ENCODE data around the gene EXOSC3.

EXOSC3 gene

GRCh38 chr9:37740631-37741328 is 44.1 kb downstream of the EXOSC3 start:
- no peak for TF ChIP-seq TAF1 (IDR thresholded peaks at IDR 0.05; ENCODE audit: borderline replicate concordance, insufficient read depth, low read length)
- TF ChIP-seq FOXP2 (optimal IDR thresholded peaks at IDR 0.05; ENCODE audit: borderline replicate concordance, extremely low read depth, extremely low read length, insufficient read depth): no peak
- TF ChIP-seq POLR2AphosphoS5 (IDR thresholded peaks at IDR 0.05; ENCODE audit: low read depth, low read length): no peak
- TF ChIP-seq REST (IDR thresholded peaks at IDR 0.05; ENCODE audit: insufficient read depth in 1 of 2, low read depth in 2 of 2, low read length in 2 of 2): no peak
- TF ChIP-seq SIN3A (IDR thresholded peaks at IDR 0.05; ENCODE audit: borderline replicate concordance, insufficient read depth, low read length): no peak

GRCh38 chr9:37740128-37740527 is 44.7 kb downstream of the EXOSC3 start:
- TF ChIP-seq FOXP2 (optimal IDR thresholded peaks at IDR 0.05; ENCODE audit: borderline replicate concordance, extremely low read depth, extremely low read length, insufficient read depth): no peak
- no peak for TF ChIP-seq POLR2AphosphoS5 (IDR thresholded peaks at IDR 0.05; ENCODE audit: low read depth, low read length)
- TF ChIP-seq REST (IDR thresholded peaks at IDR 0.05; ENCODE audit: insufficient read depth in 1 of 2, low read depth in 2 of 2, low read length in 2 of 2): no peak
- TF ChIP-seq TAF1 (IDR thresholded peaks at IDR 0.05; ENCODE audit: borderline replicate concordance, insufficient read depth, low read length): no peak
- TF ChIP-seq SIN3A (IDR thresholded peaks at IDR 0.05; ENCODE audit: borderline replicate concordance, insufficient read depth, low read length): no peak

- TF ChIP-seq TAF1 (IDR thresholded peaks at IDR 0.05; ENCODE audit: borderline replicate concordance, insufficient read depth, low read length) (no peak), REST (IDR thresholded peaks at IDR 0.05; ENCODE audit: insufficient read depth in 1 of 2, low read depth in 2 of 2, low read length in 2 of 2) (no peak), POLR2AphosphoS5 (IDR thresholded peaks at IDR 0.05; ENCODE audit: low read depth, low read length) (no peak), FOXP2 (optimal IDR thresholded peaks at IDR 0.05; ENCODE audit: borderline replicate concordance, extremely low read depth, extremely low read length, insufficient read depth) (no peak), SIN3A (IDR thresholded peaks at IDR 0.05; ENCODE audit: borderline replicate concordance, insufficient read depth, low read length) (no peak)
These were observed 45.6 kb downstream of the EXOSC3 start for GRCh38 chr9:37739222-37739621.

GRCh38 chr9:37732952-37733351 is 51.9 kb downstream of the EXOSC3 start:
- TF ChIP-seq SIN3A (IDR thresholded peaks at IDR 0.05; ENCODE audit: borderline replicate concordance, insufficient read depth, low read length) (no peak), REST (IDR thresholded peaks at IDR 0.05; ENCODE audit: insufficient read depth in 1 of 2, low read depth in 2 of 2, low read length in 2 of 2) (no peak), POLR2AphosphoS5 (IDR thresholded peaks at IDR 0.05; ENCODE audit: low read depth, low read length) (no peak), TAF1 (IDR thresholded peaks at IDR 0.05; ENCODE audit: borderline replicate concordance, insufficient read depth, low read length) (no peak), FOXP2 (optimal IDR thresholded peaks at IDR 0.05; ENCODE audit: borderline replicate concordance, extremely low read depth, extremely low read length, insufficient read depth) (no peak)

Measured in PFSK-1 (cell line).